Small intestine (tissue), 7 donors: ENCODE results near the gene TP53BP2. TPM values are rescaled to one million over a fixed set of nuclear protein-coding genes. Genes with fewer than 3 reads are reported as not detected.
"Not testable (repeated sequence)": the region's sequence is repeated elsewhere in the genome, so short reads cannot be mapped to it uniquely, and the experiment has no call there.

Experiments used
- DNase-seq, 2 donors: peaks; one replicate each; pipeline versions ENCODE4 v3.0.0 to v3.0.0-alpha.2; 2013
- FAIRE-seq: peaks from 2 replicates; lab custom pipeline; 2012; peaks lifted over from hg19 to GRCh38; lab: Jason Lieb, UNC
- H3K27ac ChIP-seq, 3 donors: one replicate each; pipeline ENCODE4 v1.5.1; 2013; ENCODE audit warnings: low read length in 2 of 3, mild to moderate bottlenecking in 2 of 3, control low read depth in 1 of 3, inconsistent platforms in 1 of 3, low read depth in 1 of 3, moderate library complexity in 1 of 3
- H3K27me3 ChIP-seq, 3 donors: one replicate each; pipeline ENCODE4 v1.6.1; 2013; ENCODE audit warnings: low read length in 3 of 3, inconsistent platforms in 1 of 3; ENCODE audit not compliant: control insufficient read depth in 3 of 3, insufficient read depth in 3 of 3
- H3K36me3 ChIP-seq, 3 donors: one replicate each; pipeline ENCODE4 v1.6.1; 2013; ENCODE audit warnings: low read length in 3 of 3, inconsistent platforms in 1 of 3, low read depth in 1 of 3, mild to moderate bottlenecking in 1 of 3, moderate library complexity in 1 of 3; ENCODE audit not compliant: control insufficient read depth in 3 of 3, insufficient read depth in 2 of 3
- H3K4me1 ChIP-seq, 3 donors: one replicate each; pipeline ENCODE4 v1.6.1; 2013; ENCODE audit warnings: low read length in 2 of 3, inconsistent platforms in 1 of 3, low read depth in 1 of 3, mild to moderate bottlenecking in 1 of 3, moderate library complexity in 1 of 3; ENCODE audit not compliant: control insufficient read depth in 3 of 3, insufficient read depth in 2 of 3
- H3K4me3 ChIP-seq, 3 donors: one replicate each; pipeline ENCODE4 v1.5.1; 2013; ENCODE audit warnings: low read length in 3 of 3, control low read depth in 1 of 3, inconsistent platforms in 1 of 3, low read depth in 1 of 3, mild to moderate bottlenecking in 1 of 3, moderate library complexity in 1 of 3
- H3K9me3 ChIP-seq, 2 donors: one replicate each; pipeline ENCODE4 v1.6.1; 2013; ENCODE audit warnings: low read depth in 1 of 2, low read length in 1 of 2; ENCODE audit not compliant: control insufficient read depth in 2 of 2, insufficient read depth in 1 of 2
- WGBS, 3 donors: extraction: QIAGEN DNeasy Blood & Tissue Kit; methylation state at CpG; one replicate each; pipeline ENCODE4 v1.1.7; 2013; 5-methylcytosine and 5-hydroxymethylcytosine counted together
- polyA plus RNA-seq, 4 donors: library from polyadenylated mRNA; stranded (reverse) in 3 of 4; unstranded in 1 of 4; fragments of 200-250 nt in 3 of 4; fragments of 120-200 nt in 1 of 4; gene quantifications; one replicate each; pipeline versions ENCODE4 v1.2.1 to v1.2.3, GENCODE V29; 2013
- donor health status: healthy with polysubstance abuse.
- donor health status: control.
- donor health status: control.
- donor health status: Bipolar disorder and iron deficiency.
- donor health status: healthy.

The TP53BP2 gene
- polyA plus RNA-seq, 4 donors, result 10.8 to 25.2 (median 11.4) TPM

DNA sequence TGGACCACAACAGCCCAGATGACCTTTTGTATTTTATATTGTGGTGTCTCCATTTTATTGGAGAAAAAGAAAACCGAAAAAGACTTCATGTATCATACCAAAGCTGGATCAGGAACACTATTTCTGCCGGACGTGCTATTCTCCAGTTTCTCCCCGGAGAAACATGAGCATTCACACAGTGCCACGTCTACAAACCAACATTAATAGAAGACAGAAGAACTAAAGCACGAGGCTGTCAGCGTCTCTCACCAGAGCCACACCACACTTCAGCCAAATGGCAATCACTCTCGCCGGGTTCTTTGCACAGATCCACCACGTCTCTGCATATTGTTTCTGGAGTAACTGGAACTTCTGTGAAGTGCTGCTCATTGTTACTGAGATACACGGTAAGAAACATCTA, 24.8 kb downstream of the TP53BP2 start:
- no peak for FAIRE-seq
- no peak overlapping the region for H3K4me3 ChIP-seq
- H3K36me3 ChIP-seq, result peaks cover 0 to 20% (median 5%) of the 10 kb centered on the region in 3 donors
- H3K4me1 ChIP-seq, result peaks cover 0 to 6% (median 0%) of the 10 kb centered on the region in 3 donors
- WGBS, 3 donors, result 89 to 90% (median 90%) methylated on average over 11 of the region's 11 CpGs
- H3K9me3 ChIP-seq, result no peaks in the 10 kb centered on the region
- no peaks in the 10 kb centered on the region for H3K27me3 ChIP-seq
- H3K27ac ChIP-seq, result no peak overlapping the region
- no peak for DNase-seq

DNA sequence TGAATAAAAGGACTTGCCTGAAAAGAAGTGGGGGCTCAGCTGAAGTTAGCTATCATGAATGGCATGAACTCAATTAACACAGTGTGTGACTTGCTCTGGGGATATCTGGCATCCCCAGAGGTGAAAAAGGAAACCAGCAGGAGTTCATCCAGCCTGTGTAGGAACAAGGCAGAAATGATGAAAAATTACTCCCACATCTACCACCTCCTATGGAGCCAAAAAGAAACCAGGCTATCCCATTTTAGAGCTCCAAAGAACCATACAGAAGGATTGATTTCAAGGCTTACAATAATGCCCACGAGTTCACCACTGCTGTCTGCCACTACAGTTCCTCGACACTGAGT, 25.3 kb downstream of the TP53BP2 start:
- no peak for DNase-seq
- H3K27me3 ChIP-seq, result no peaks in the 10 kb centered on the region
- no peak overlapping the region for H3K4me3 ChIP-seq
- peaks cover 0 to 4% (median 0%) of the 10 kb centered on the region in 3 donors for H3K4me1 ChIP-seq
- no peaks in the 10 kb centered on the region for H3K9me3 ChIP-seq
- peaks cover 0 to 20% (median 6%) of the 10 kb centered on the region in 3 donors for H3K36me3 ChIP-seq
- no peak for FAIRE-seq
- WGBS, 3 donors, result 75 to 94% (median 90%) methylated on average over 2 of the region's 2 CpGs
- H3K27ac ChIP-seq, result no peak overlapping the region

DNA sequence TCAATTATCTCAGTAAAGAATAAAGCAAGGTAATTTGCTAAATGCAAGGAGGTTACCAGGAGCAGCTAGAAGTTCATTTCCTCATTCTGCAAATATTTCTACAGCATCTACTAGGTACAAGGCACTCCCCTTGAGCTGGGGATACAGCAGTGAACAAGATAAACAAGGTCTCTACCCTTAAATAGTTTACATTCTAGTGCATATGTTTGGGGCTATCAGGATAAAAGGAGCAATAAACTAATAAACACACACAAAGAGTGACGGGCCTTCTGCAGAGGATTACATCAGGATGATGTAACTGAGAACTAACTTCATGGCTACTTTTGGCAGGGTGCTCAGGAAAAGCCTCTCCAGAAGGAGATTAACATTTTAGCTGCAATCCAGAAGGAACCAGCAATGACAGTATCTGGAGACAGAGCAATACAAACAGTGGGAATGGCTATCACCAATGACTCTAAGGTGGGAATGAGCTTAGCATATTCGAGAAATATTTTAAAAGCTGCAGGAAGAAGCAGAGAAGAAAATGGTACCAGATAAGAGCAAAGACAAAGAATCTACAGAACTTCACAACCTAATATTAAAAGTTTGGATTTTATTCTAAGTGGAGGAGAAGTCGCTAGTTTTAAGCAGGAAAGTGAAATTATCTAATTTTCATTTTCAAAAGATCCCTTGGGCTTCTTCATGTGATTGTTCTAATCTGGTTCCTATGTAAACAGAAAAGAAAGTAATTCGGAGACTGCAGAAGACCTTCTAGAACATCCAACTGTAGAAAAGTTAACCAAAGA, 25.8 kb downstream of the TP53BP2 start:
- no peak overlapping the region for H3K27ac ChIP-seq
- no peak for FAIRE-seq
- peaks cover 0 to 20% (median 6%) of the 10 kb centered on the region in 3 donors for H3K36me3 ChIP-seq

DNA sequence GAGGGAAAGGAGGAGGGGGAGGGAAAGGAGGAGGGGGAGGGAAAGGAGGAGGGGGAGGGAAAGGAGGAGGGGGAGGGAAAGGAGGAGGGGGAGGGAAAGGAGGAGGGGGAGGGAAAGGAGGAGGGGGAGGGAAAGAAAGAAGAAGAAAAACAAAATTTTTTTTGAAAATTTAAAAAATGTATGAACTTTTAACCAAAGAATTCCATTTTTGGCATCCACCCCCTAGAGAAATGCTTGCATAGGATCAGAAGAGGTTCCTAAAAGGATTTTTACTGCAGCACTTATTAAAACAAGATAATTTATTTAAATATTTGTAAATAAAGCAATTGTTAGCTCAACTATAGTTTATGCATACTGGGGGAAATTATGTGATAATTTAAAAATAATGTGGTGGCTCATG, 28.5 kb downstream of the TP53BP2 start:
- not testable (repeated sequence) for H3K4me1 ChIP-seq

More for the DNA sequence above, 25.8 kb downstream of the TP53BP2 start:
- peaks cover 0 to 4% (median 0%) of the 10 kb centered on the region in 3 donors for H3K4me1 ChIP-seq
- 58 to 66% (median 60%) methylated on average over 4 of the region's 4 CpGs for WGBS, 3 donors
- DNase-seq, result peak in 1 of 2 donors; percentile 15
- H3K27me3 ChIP-seq, result no peaks in the 10 kb centered on the region
- H3K4me3 ChIP-seq, result no peak overlapping the region
- no peaks in the 10 kb centered on the region for H3K9me3 ChIP-seq

DNA sequence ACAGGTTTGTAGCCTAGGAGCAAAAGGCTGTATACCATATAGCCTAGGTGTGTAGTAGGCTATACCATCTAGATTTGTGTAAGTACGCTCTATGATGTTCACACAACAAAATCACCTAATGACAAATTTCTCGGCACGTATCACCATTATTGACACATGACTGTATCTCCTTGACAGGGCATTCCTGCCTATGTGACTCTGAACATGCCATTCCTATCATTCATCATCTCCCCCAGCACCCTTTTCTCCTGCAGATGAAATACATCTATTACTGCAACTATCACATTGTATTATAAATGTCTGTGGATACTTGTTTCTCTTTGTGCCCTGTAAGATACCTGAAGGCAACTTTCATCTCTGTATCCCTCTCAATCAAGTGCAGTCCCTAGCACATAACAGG, 29.9 kb downstream of the TP53BP2 start:
- H3K36me3 ChIP-seq, result peaks cover 8 to 34% (median 16%) of the 10 kb centered on the region in 3 donors
- H3K9me3 ChIP-seq, result no peaks in the 10 kb centered on the region
- H3K27me3 ChIP-seq, result no peaks in the 10 kb centered on the region
- DNase-seq, result no peak
- H3K27ac ChIP-seq, result no peak overlapping the region
- 88 to 96% (median 95%) methylated on average over 3 of the region's 3 CpGs for WGBS, 3 donors
- H3K4me3 ChIP-seq, result no peak overlapping the region
- H3K4me1 ChIP-seq, result no peaks in the 10 kb centered on the region
- no peak for FAIRE-seq

More for the DNA sequence above, 28.5 kb downstream of the TP53BP2 start:
- H3K27ac ChIP-seq, H3K4me3 ChIP-seq, H3K27me3 ChIP-seq, H3K9me3 ChIP-seq, FAIRE-seq, DNase-seq: not testable (repeated sequence)
- H3K36me3 ChIP-seq, result peaks cover 8 to 33% (median 13%) of the 10 kb centered on the region in 3 donors

DNA sequence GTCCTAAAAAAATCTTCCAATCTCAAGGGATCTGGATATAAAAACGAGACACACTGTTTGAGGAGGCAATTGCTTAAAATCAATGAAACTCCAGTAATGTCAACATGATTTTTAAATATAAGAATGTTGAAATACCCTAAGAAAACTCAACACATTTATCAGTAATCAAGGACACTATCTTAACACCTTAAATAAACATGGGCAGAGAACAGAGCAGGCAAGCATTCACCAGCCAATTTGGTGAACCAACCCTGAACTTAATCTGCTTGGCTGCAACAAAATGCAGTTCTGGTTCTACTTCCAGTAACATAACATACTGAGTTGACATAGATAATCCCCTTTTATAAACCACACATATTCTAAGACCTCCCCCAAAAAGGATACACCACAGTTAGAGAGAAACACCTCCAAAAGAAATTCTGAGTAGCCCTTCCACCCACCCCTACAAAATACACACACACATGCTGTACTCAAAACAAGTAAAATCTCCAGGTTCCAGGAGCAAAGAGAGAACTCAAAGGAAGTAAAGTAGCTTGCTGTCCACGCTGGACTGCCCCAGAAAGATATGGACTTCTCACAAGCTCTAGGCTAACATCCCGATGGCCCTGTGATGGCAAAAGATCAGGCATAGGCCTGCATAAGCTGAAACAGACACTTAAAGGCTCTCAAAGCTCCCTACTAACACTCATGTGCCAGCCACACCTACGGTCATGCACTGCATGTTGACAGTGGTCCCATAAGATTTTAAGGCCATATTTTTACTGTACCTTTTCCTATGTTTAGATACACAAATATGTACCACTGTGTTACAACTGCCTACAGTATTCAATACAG, 30.5 kb downstream of the TP53BP2 start:
- no peak for DNase-seq
- Histone ChIP-seq H3K27ac (no peak overlapping the region), H3K4me3 (no peak overlapping the region), H3K4me1 (no peaks in the 10 kb centered on the region), H3K27me3 (no peaks in the 10 kb centered on the region), H3K9me3 (no peaks in the 10 kb centered on the region), H3K36me3 (peaks cover 8 to 34% (median 16%) of the 10 kb centered on the region in 3 donors)
- no peak for FAIRE-seq
- WGBS, 3 donors, result 71 to 84% (median 72%) methylated on average over 4 of the region's 4 CpGs

DNA sequence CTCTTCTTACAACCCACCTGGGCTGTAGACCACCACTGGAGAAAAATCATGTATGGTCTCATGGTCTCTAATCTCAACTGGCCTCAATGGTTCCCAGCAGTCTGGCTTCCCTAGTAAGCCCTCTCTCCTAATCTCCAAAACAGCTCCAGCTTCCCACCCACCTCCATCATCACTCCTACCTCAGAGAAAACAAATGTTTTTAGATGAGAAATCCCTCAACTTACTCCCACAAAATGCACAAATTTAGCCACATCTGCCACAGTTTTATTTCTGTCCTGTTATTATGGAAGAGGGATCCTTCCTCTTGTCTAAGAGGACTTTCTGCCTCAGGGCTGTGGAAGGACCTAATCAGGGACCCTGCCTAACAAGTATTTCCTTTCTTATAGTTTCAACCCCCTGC, 32.1 kb downstream of the TP53BP2 start:
- Histone ChIP-seq H3K4me3 (no peak overlapping the region), H3K4me1 (no peaks in the 10 kb centered on the region), H3K9me3 (no peaks in the 10 kb centered on the region), H3K27me3 (no peaks in the 10 kb centered on the region), H3K36me3 (peaks cover 8 to 38% (median 13%) of the 10 kb centered on the region in 3 donors), H3K27ac (no peak overlapping the region)
- FAIRE-seq (no peak), DNase-seq (no peak)

DNA sequence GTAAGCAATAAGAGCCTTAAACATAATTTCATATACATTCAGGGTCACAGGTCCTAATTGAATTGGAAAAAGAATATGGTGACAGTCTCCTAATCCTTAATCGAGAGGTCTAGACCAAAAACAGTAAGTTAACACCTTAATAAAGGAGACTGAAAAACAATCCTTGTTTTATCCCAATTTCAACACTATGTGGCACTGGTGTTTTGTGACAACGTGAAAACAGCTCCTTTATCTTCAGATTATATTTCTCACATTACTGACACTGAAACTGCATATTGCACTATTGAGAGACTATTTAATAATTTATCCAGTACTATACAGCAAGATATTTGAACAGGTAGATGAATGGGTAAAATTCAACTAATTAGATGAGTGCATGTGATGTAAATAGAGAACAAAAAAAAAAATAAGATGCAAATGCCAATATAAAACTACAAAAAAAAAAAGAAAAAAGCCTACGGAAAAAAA, 34.1 kb downstream of the TP53BP2 start:
- H3K27me3 ChIP-seq, result no peaks in the 10 kb centered on the region
- no peaks in the 10 kb centered on the region for H3K4me1 ChIP-seq
- 50 to 57% (median 55%) methylated on average over 3 of the region's 3 CpGs for WGBS, 3 donors
- no peak overlapping the region for H3K4me3 ChIP-seq
- FAIRE-seq (peak; percentile 47), DNase-seq (peak; percentile 36 to 40)
- H3K9me3 ChIP-seq, result no peaks in the 10 kb centered on the region
- H3K27ac ChIP-seq, result no peak overlapping the region
- H3K36me3 ChIP-seq, result peaks cover 8 to 29% (median 13%) of the 10 kb centered on the region in 3 donors
